Measurements from ENCODE around the gene NSMF.

The NSMF gene

DNA sequence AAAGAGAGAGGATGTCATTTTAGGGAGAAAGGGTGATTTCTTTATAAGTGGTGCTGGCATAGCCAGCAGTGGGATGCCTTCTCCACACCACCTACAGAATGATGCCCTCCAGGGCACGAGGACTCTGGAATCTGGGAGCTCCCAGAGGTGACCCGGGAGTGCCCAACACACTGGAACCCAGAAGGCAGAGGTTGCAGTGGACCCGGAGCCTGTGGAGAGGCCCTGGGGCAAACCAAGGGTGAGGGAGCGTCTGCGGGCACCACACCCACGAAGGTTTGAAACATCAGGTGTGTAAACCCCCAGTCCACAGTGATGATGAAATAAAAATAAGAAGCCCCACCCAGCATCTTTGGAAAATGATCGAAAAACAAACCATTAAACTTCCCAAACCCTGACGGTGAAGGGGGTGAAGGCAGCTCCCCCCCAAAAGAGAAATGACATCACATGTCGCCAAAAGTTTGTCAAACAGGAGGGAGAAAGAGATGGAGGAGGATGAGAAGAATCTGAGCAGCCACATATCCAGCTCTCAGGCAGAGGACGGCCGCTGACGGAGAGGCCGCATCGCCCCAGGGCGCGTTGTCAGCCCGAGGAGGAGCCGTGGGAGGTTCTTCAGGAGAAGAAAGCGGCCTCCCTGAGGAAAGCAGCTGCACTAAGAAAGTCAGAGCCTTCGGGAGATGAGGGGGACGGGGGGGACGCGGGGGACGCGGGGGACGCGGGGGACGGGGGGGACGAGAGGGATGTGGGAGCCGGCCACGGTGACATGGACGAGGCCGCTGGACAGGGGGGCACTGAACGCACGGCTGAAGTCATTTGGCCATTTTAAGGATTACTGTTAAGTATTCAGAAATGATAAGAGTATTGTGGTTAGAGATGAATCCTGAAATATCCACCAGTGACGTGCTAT lies 43.1 kb upstream of the NSMF start (continued):
- TF ChIP-seq HIC1 (tag by site-specific recombination; IDR thresholded peaks at IDR 0.05) (0 out of 2 replicates have a peak, but pooled peaks have one; percentile 43), ZNF302 (tag by site-specific recombination; IDR thresholded peaks at IDR 0.05; ENCODE audit: low read depth) (no peak), ZNF571 (tag by site-specific recombination; IDR thresholded peaks at IDR 0.05) (no peak), ZNF350 (tag by site-specific recombination; IDR thresholded peaks at IDR 0.05) (no peak), ZNF37A (tag by site-specific recombination; IDR thresholded peaks at IDR 0.05) (no peak), RBAK (tag by site-specific recombination; IDR thresholded peaks at IDR 0.05) (no peak), ZNF112 (tag by site-specific recombination; IDR thresholded peaks at IDR 0.05) (no peak), AEBP2 (tag by site-specific recombination; IDR thresholded peaks at IDR 0.05; ENCODE audit: borderline replicate concordance) (no peak), ZNF560 (tag by site-specific recombination; IDR thresholded peaks at IDR 0.05; ENCODE audit: borderline replicate concordance) (no peak), KLF1 (tag by site-specific recombination; IDR thresholded peaks at IDR 0.05) (peak; percentile 42; the same call in 1 of the 2 replicates), ZBTB26 (tag by site-specific recombination; optimal IDR thresholded peaks at IDR 0.05) (no peak), ZNF664 (tag by site-specific recombination; IDR thresholded peaks at IDR 0.05) (no peak), ZNF146 (tag by site-specific recombination; IDR thresholded peaks at IDR 0.05) (no peak), ZNF768 (tag by site-specific recombination; IDR thresholded peaks at IDR 0.05) (no peak), ZNF280D (tag by site-specific recombination; IDR thresholded peaks at IDR 0.05) (no peak), ZNF140 (tag by site-specific recombination; IDR thresholded peaks at IDR 0.05) (no peak), ZFP3 (tag by site-specific recombination; IDR thresholded peaks at IDR 0.05; ENCODE audit: low read depth) (no peak), ZNF24 (tag by site-specific recombination; IDR thresholded peaks at IDR 0.05) (no peak), SP7 (tag by site-specific recombination; IDR thresholded peaks at IDR 0.05) (no peak), ZNF501 (tag by site-specific recombination; IDR thresholded peaks at IDR 0.05) (no peak), GLIS1 (tag by site-specific recombination; IDR thresholded peaks at IDR 0.05) (peak; percentile 75), ZBTB17 (tag by site-specific recombination; IDR thresholded peaks at IDR 0.05) (no peak), ZNF555 (tag by site-specific recombination; conservative IDR thresholded peaks at IDR 0.05) (no peak)
- TF ChIP-seq, protein P1, sequence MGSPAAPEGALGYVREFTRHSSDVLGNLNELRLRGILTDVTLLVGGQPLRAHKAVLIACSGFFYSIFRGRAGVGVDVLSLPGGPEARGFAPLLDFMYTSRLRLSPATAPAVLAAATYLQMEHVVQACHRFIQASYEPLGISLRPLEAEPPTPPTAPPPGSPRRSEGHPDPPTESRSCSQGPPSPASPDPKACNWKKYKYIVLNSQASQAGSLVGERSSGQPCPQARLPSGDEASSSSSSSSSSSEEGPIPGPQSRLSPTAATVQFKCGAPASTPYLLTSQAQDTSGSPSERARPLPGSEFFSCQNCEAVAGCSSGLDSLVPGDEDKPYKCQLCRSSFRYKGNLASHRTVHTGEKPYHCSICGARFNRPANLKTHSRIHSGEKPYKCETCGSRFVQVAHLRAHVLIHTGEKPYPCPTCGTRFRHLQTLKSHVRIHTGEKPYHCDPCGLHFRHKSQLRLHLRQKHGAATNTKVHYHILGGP (tag by site-specific recombination; IDR thresholded peaks at IDR 0.05): no peak
- TF ChIP-seq, protein P2, sequence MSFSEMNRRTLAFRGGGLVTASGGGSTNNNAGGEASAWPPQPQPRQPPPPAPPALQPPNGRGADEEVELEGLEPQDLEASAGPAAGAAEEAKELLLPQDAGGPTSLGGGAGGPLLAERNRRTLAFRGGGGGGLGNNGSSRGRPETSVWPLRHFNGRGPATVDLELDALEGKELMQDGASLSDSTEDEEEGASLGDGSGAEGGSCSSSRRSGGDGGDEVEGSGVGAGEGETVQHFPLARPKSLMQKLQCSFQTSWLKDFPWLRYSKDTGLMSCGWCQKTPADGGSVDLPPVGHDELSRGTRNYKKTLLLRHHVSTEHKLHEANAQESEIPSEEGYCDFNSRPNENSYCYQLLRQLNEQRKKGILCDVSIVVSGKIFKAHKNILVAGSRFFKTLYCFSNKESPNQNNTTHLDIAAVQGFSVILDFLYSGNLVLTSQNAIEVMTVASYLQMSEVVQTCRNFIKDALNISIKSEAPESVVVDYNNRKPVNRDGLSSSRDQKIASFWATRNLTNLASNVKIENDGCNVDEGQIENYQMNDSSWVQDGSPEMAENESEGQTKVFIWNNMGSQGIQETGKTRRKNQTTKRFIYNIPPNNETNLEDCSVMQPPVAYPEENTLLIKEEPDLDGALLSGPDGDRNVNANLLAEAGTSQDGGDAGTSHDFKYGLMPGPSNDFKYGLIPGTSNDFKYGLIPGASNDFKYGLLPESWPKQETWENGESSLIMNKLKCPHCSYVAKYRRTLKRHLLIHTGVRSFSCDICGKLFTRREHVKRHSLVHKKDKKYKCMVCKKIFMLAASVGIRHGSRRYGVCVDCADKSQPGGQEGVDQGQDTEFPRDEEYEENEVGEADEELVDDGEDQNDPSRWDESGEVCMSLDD (tag by site-specific recombination; IDR thresholded peaks at IDR 0.05): no peak
- TF ChIP-seq, protein P3, sequence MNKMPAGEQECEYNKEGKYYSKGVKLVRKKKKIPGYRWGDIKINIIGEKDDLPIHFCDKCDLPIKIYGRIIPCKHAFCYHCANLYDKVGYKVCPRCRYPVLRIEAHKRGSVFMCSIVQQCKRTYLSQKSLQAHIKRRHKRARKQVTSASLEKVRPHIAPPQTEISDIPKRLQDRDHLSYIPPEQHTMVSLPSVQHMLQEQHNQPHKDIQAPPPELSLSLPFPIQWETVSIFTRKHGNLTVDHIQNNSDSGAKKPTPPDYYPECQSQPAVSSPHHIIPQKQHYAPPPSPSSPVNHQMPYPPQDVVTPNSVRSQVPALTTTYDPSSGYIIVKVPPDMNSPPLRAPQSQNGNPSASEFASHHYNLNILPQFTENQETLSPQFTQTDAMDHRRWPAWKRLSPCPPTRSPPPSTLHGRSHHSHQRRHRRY (tag by site-specific recombination; IDR thresholded peaks at IDR 0.05): no peak

Data from HEK293 (cell line).